Ishikawa (cell line): ENCODE results near the gene INPP5E.

Experiments used
- EP300 ChIP-seq: IDR thresholded peaks from 2 replicates; pipeline ENCODE4 v1.6.1; 2012; ENCODE audit warnings: borderline replicate concordance
- RAD21 ChIP-seq: IDR thresholded peaks from 2 replicates; pipeline ENCODE4 v1.6.1; 2012; ENCODE audit warnings: low read depth
- TEAD4 ChIP-seq: IDR thresholded peaks from 2 replicates; pipeline ENCODE4 v1.6.1; 2012
- YY1 ChIP-seq: IDR thresholded peaks from 2 replicates; pipeline ENCODE4 v1.6.1; 2012; ENCODE audit warnings: low read depth

- no peak for TF ChIP-seq YY1
- TF ChIP-seq RAD21: no peak
- TF ChIP-seq TEAD4: no peak
- TF ChIP-seq EP300: no peak
These were observed 53.6 kb downstream of the INPP5E start for GRCh38 chr9:136386018-136386417.
